ENCODE measurements around the gene SLC4A4.
A peak's percentile ranks its signal among the peaks of the same experiment; 100 is the strongest.

Gene SLC4A4

GRCh38 chr4:71526637-71527406 is 188.0 kb downstream of the SLC4A4 start:
- TF ChIP-seq CTCF (IDR thresholded peaks at IDR 0.05; ENCODE audit: low read length): peak; percentile 39; the same call in 1 of the 2 replicates
- TF ChIP-seq EZH2 (IDR thresholded peaks at IDR 0.05; ENCODE audit: borderline replicate concordance, low read length): no peak
- Histone ChIP-seq H4K20me1 (ENCODE audit: insufficient read depth, low read length) (no peaks in the 10 kb centered on the region), H3F3A (ENCODE audit: insufficient read depth, low read length) (no peaks in the 10 kb centered on the region), H3K9me3 (ENCODE audit: low read length) (no peaks in the 10 kb centered on the region), H3K4me1 (ENCODE audit: insufficient read depth, low read length, severe bottlenecking) (no peaks in the 10 kb centered on the region), H3K27ac (ENCODE audit: low read depth, low read length, poor library complexity, severe bottlenecking) (no peak overlapping the region), H2AFZ (ENCODE audit: low read length) (no peak overlapping the region), H3K4me3 (ENCODE audit: low read depth, low read length, poor library complexity, severe bottlenecking) (no peak overlapping the region), H3K9ac (ENCODE audit: low read length) (no peak overlapping the region), H3K4me2 (ENCODE audit: low read length) (no peak overlapping the region), H3K79me2 (ENCODE audit: insufficient read depth, low read length) (no peaks in the 10 kb centered on the region), H3K9me2 (ENCODE audit: low read depth, low read length) (no peaks in the 10 kb centered on the region), H3K36me3 (ENCODE audit: insufficient read depth, low read length) (no peaks in the 10 kb centered on the region), H3K27me3 (ENCODE audit: insufficient read depth, low read length) (no peaks in the 10 kb centered on the region; the same call in 1 of the 2 replicates)

- TF ChIP-seq CTCF (IDR thresholded peaks at IDR 0.05; ENCODE audit: low read length) (no peak), EZH2 (IDR thresholded peaks at IDR 0.05; ENCODE audit: borderline replicate concordance, low read length) (no peak)
These were observed 193.6 kb downstream of the SLC4A4 start for GRCh38 chr4:71532407-71532806.

GRCh38 chr4:71533121-71533520 is 194.3 kb downstream of the SLC4A4 start:
- H3K79me2 ChIP-seq (ENCODE audit: insufficient read depth, low read length): no peaks in the 10 kb centered on the region
- no peak overlapping the region for H3K9ac ChIP-seq (ENCODE audit: low read length)
- H3K9me3 ChIP-seq (ENCODE audit: low read length): no peaks in the 10 kb centered on the region
- no peaks in the 10 kb centered on the region for H4K20me1 ChIP-seq (ENCODE audit: insufficient read depth, low read length)
- no peaks in the 10 kb centered on the region for H3K27me3 ChIP-seq (ENCODE audit: insufficient read depth, low read length)
- H3F3A ChIP-seq (ENCODE audit: insufficient read depth, low read length): no peaks in the 10 kb centered on the region
- no peak overlapping the region for H3K4me2 ChIP-seq (ENCODE audit: low read length)
- H3K4me1 ChIP-seq (ENCODE audit: insufficient read depth, low read length, severe bottlenecking): no peaks in the 10 kb centered on the region
- no peak overlapping the region for H3K4me3 ChIP-seq (ENCODE audit: low read depth, low read length, poor library complexity, severe bottlenecking)
- TF ChIP-seq EZH2 (IDR thresholded peaks at IDR 0.05; ENCODE audit: borderline replicate concordance, low read length) (no peak), CTCF (IDR thresholded peaks at IDR 0.05; ENCODE audit: low read length) (no peak)
- no peak overlapping the region for H3K27ac ChIP-seq (ENCODE audit: low read depth, low read length, poor library complexity, severe bottlenecking)
- H3K9me2 ChIP-seq (ENCODE audit: low read depth, low read length): no peaks in the 10 kb centered on the region
- no peak overlapping the region for H2AFZ ChIP-seq (ENCODE audit: low read length)
- no peaks in the 10 kb centered on the region for H3K36me3 ChIP-seq (ENCODE audit: insufficient read depth, low read length)

More at GRCh38 chr4:71532407-71532806, 193.6 kb downstream of the SLC4A4 start:
- Histone ChIP-seq H3K4me3 (ENCODE audit: low read depth, low read length, poor library complexity, severe bottlenecking) (no peak overlapping the region), H3K36me3 (ENCODE audit: insufficient read depth, low read length) (no peaks in the 10 kb centered on the region), H3K4me2 (ENCODE audit: low read length) (no peak overlapping the region), H3K27me3 (ENCODE audit: insufficient read depth, low read length) (no peaks in the 10 kb centered on the region), H2AFZ (ENCODE audit: low read length) (no peak overlapping the region), H3K27ac (ENCODE audit: low read depth, low read length, poor library complexity, severe bottlenecking) (no peak overlapping the region), H3K9ac (ENCODE audit: low read length) (no peak overlapping the region), H3K79me2 (ENCODE audit: insufficient read depth, low read length) (no peaks in the 10 kb centered on the region), H3K9me3 (ENCODE audit: low read length) (no peaks in the 10 kb centered on the region), H3K9me2 (ENCODE audit: low read depth, low read length) (no peaks in the 10 kb centered on the region), H4K20me1 (ENCODE audit: insufficient read depth, low read length) (no peaks in the 10 kb centered on the region), H3K4me1 (ENCODE audit: insufficient read depth, low read length, severe bottlenecking) (no peaks in the 10 kb centered on the region), H3F3A (ENCODE audit: insufficient read depth, low read length) (no peaks in the 10 kb centered on the region)
